ENCODE results near the gene MTUS2. TPM values are rescaled to one million over a fixed set of nuclear protein-coding genes. Genes with fewer than 3 reads are reported as not detected.

MTUS2 gene
- total and polyA plus RNA-seq, 2 experiments from 2014 or later: 0.27 to 0.38 TPM

- H4K20me1 ChIP-seq (replicated peaks; ENCODE audit: insufficient read depth): no peaks in the 10 kb centered on the region
- no peaks in the 10 kb centered on the region for H3K27me3 Mint-ChIP-seq (ENCODE audit: insufficient read depth, low read depth, poor library complexity)
- H2AFZ ChIP-seq: no peak overlapping the region
- no peak for TF ChIP-seq ZNF331 (CRISPR knock-in tag; IDR thresholded peaks at IDR 0.05; ENCODE audit: low read depth)
- peak; percentile 28 to 53 for TF ChIP-seq CTCF (conservative IDR thresholded peaks at IDR 0.05; ENCODE audit: low read depth in 2 of 2)
- peak; percentile 14 for DNase-seq (ENCODE audit: low spot score)
- no peak overlapping the region for H3K4me3 Mint-ChIP-seq
- no peaks in the 10 kb centered on the region for H3F3A ChIP-seq (replicated peaks; ENCODE audit: low read depth)
- ATAC-seq: no peak
- H3K9me2 ChIP-seq (ENCODE audit: insufficient read depth): peaks cover 6% of the 10 kb centered on the region; the same call in 1 of the 2 replicates
- no peaks in the 10 kb centered on the region for H3K27me3 ChIP-seq (ENCODE audit: insufficient read depth)
- H3K27ac Mint-ChIP-seq: no peak overlapping the region
- no peak overlapping the region for H3K4me2 ChIP-seq
- no peaks in the 10 kb centered on the region for H3K4me1 ChIP-seq (ENCODE audit: insufficient read depth)
- H3K79me2 ChIP-seq (replicated peaks; ENCODE audit: insufficient read depth): no peaks in the 10 kb centered on the region
- no peaks in the 10 kb centered on the region for H3K9me3 Mint-ChIP-seq
- H3K36me3 Mint-ChIP-seq (ENCODE audit: low read depth): no peaks in the 10 kb centered on the region
- H3K4me1 Mint-ChIP-seq: no peaks in the 10 kb centered on the region
- H3K4me3 ChIP-seq: no peak overlapping the region
- H3K36me3 ChIP-seq (ENCODE audit: insufficient read depth): no peaks in the 10 kb centered on the region
- no peak overlapping the region for H3K27ac ChIP-seq (ENCODE audit: low read depth)
Observed at GRCh38 chr13:28953714-28954418, 133.7 kb downstream of the MTUS2 start.

- Mint-ChIP-seq H3K4me3 (no peak overlapping the region), H3K9me3 (no peaks in the 10 kb centered on the region), H3K27me3 (ENCODE audit: insufficient read depth, low read depth, poor library complexity) (no peaks in the 10 kb centered on the region), H3K4me1 (no peaks in the 10 kb centered on the region), H3K27ac (no peak overlapping the region), H3K36me3 (ENCODE audit: low read depth) (no peaks in the 10 kb centered on the region)
- Histone ChIP-seq H4K20me1 (replicated peaks; ENCODE audit: insufficient read depth) (no peaks in the 10 kb centered on the region), H3K27ac (ENCODE audit: low read depth) (no peak overlapping the region), H3K4me1 (ENCODE audit: insufficient read depth) (no peaks in the 10 kb centered on the region), H3K36me3 (ENCODE audit: insufficient read depth) (no peaks in the 10 kb centered on the region), H2AFZ (no peak overlapping the region), H3K27me3 (ENCODE audit: insufficient read depth) (no peaks in the 10 kb centered on the region), H3K4me3 (no peak overlapping the region), H3K9me2 (ENCODE audit: insufficient read depth) (peaks cover 10% of the 10 kb centered on the region; the same call in 1 of the 2 replicates), H3F3A (replicated peaks; ENCODE audit: low read depth) (no peaks in the 10 kb centered on the region), H3K79me2 (replicated peaks; ENCODE audit: insufficient read depth) (no peaks in the 10 kb centered on the region), H3K4me2 (no peak overlapping the region)
- DNase-seq (ENCODE audit: low spot score) (no peak), ATAC-seq (no peak)
- TF ChIP-seq ZNF462 (CRISPR knock-in tag; IDR thresholded peaks at IDR 0.05) (no peak), POLR2AphosphoS5 (IDR thresholded peaks at IDR 0.05; ENCODE audit: low read depth) (no peak), NANOG (IDR thresholded peaks at IDR 0.05; ENCODE audit: borderline replicate concordance) (no peak), ZNF331 (CRISPR knock-in tag; IDR thresholded peaks at IDR 0.05; ENCODE audit: low read depth) (no peak), EZH2 (IDR thresholded peaks at IDR 0.05; ENCODE audit: low read depth, unreplicated experiment) (no peak), CTCF (conservative IDR thresholded peaks at IDR 0.05; ENCODE audit: low read depth in 2 of 2) (no peak), ETS1 (IDR thresholded peaks at IDR 0.05) (no peak), EZH2phosphoT487 (IDR thresholded peaks at IDR 0.05; ENCODE audit: unreplicated experiment) (no peak), STAT1 (IDR thresholded peaks at IDR 0.05; ENCODE audit: unreplicated experiment) (no peak)
Observed at GRCh38 chr13:28954419-28954725, 134.2 kb downstream of the MTUS2 start.
